AG10803 (cell line): ENCODE results near the gene TAF3.

Experiments used
- DNase-seq: peaks from one replicate; pipeline ENCODE4 v3.0.0; 2010; ENCODE audit warnings: low read depth
- H3K4me3 ChIP-seq: 2 replicates; pipeline ENCODE4 v1.5.1; 2011; ENCODE audit warnings: mild to moderate bottlenecking, low read length, control low read depth
- TF ChIP-seq, protein P1 (sequence below): conservative IDR thresholded peaks from 2 replicates; pipeline ENCODE4 v1.5.1; 2011; ENCODE audit warnings: mild to moderate bottlenecking, low read length, control low read depth, inconsistent platforms

The TAF3 gene

GRCh38 chr10:8063128-8063908 is 245.0 kb downstream of the TAF3 start:
- H3K4me3 ChIP-seq = no peak overlapping the region
- TF ChIP-seq, protein P1, sequence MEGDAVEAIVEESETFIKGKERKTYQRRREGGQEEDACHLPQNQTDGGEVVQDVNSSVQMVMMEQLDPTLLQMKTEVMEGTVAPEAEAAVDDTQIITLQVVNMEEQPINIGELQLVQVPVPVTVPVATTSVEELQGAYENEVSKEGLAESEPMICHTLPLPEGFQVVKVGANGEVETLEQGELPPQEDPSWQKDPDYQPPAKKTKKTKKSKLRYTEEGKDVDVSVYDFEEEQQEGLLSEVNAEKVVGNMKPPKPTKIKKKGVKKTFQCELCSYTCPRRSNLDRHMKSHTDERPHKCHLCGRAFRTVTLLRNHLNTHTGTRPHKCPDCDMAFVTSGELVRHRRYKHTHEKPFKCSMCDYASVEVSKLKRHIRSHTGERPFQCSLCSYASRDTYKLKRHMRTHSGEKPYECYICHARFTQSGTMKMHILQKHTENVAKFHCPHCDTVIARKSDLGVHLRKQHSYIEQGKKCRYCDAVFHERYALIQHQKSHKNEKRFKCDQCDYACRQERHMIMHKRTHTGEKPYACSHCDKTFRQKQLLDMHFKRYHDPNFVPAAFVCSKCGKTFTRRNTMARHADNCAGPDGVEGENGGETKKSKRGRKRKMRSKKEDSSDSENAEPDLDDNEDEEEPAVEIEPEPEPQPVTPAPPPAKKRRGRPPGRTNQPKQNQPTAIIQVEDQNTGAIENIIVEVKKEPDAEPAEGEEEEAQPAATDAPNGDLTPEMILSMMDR = no peak
- no peak for DNase-seq

GRCh38 chr10:8063935-8064334 is 245.6 kb downstream of the TAF3 start:
- no peak for DNase-seq
- TF ChIP-seq, protein P1 = no peak
- no peak overlapping the region for H3K4me3 ChIP-seq

DNA sequence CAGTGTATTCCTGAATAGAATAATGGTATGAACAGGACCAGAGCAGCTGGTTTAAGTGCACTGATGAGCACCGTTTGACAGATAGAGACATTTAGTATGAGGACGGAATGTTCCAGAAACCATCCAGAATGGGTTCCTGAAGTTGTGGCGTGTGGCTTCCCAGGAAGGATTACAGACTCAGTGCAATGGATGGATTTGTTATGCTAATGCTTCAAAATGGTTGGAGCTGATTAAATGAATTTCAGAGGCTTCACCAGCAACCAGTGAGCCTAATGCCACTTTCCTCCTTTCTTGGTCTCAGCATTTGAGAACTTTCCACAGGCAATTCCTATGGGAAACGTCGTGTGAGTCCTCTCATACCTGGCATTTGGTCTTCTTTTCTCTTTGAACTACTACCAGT is 246.1 kb downstream of the TAF3 start:
- TF ChIP-seq, protein P1 = no peak
- H3K4me3 ChIP-seq = no peak overlapping the region
- DNase-seq = no peak

DNA sequence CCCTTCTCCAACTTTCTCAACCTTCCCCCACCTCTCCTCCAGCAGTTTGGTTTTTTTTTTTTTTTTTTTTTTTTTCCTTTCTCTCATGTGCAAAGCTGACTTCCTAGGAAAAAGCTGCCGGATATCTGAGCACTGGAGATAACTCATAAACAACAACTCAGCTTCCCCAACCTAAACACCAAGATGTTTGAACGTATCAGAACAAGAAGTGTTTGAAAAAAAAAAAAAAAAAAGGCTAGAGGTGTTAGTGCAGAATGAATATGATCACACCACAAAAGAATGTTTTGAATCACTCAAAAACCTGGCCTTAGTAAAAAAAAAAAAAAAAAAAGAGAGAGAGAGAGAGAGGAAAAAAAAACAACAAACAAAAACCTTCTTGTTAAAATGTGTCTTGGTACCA is 247.3 kb downstream of the TAF3 start:
- TF ChIP-seq, protein P1 = no peak
- DNase-seq = no peak

DNA sequence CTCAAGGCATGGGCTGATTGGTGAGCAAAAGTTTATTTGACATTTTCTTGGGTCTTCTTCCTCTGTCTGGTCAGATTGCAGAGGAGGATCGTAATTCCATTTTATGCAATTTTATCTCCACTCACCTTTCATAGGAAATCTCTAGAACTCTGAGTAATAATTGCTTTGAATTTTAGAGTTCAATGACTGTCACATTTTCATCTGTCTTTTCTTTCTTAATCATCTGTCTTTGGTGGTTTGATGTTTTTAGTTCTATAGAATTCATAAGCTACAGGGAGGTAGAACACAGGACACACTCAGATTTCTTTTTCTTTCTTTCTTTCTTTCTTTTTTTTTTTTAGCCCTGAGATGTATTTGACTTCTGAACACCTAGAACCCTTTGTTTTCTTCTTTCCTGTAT is 247.8 kb downstream of the TAF3 start:
- H3K4me3 ChIP-seq = no peak overlapping the region
- TF ChIP-seq, protein P1 = no peak
- no peak for DNase-seq

More for the DNA sequence above, 247.3 kb downstream of the TAF3 start:
- H3K4me3 ChIP-seq = no peak overlapping the region
